Measurements from ENCODE around the gene BRF1.
"Not testable (repeated sequence)": the region's sequence is repeated elsewhere in the genome, so short reads cannot be mapped to it uniquely, and the experiment has no call there.

Gene BRF1

DNA sequence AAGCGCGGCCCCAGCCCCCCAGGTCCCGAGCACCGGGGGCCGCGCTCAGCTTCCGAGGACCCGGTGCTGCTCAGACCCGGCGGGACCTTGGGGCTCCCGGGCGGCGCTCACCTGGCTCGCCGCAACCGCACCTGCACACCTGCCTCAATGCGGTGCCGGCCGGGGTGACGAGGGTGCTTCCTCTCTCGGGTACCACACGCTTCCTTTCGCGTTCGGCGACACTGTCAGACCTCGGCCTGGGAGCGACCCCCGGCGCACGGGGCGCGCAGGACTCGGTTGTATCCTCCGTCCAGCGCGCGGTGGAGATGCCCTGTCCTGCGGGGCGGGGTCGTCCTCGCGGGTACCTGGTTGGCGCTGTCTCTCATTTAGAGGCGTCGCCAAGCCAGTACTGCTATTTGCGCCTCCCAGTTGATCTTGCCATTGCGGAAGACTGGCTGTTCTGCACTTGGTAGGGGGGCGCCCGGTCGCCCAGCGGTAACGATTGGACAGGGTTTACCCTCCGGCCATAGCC lies 14.5 kb upstream of the BRF1 start:
- DNase-seq: peak in 1 of 2 experiments; percentile 22

DNA sequence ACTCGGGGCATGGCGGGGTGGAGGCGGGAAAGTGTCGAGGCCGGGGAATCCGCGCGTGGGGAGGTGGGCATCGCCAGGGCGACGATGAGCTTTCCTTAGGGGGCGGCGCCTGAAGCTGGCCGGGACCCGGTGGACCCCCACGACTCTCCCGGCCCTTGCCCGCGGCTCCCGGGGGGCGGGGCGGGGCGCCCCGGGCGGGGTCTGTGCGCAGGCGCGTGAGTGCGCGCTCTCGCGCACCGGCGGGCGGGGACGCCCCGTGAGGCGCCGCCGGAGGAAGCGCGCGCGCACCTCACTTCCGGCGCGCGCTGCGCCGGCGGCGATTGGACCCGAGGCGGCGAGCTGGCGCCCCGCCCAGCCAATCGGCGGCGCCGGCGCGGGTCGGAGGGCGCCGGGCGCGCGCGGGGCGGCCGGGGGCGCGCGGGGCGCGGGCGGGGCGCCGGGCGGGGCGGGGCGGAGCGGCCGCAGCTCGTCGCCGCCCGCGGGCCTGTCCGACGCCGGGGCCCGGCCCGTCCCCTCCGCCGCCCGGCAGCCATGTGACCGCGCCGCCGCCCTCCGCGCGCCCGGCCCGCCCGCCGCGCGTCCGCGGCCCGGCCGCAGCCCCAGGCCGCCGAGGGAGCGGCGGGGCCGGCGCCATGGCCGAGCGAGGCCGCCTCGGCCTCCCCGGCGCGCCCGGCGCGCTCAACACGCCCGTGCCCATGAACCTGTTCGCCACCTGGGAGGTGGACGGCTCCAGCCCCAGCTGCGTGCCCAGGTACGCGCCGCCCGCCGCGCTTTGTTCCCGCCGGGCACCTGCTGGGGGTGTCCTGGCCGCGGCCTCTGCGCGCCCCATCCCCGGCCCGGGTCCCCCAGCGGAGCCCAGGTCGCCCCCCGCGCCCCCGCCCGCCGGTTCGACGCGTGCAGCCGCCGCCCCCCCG lies 13.7 kb upstream of the BRF1 start, which contains the start of gene PACS2:
Gene PACS2 (plus strand): TSS at position 462 of the 914 bp plus-strand sequence. CDS start 171 bp downstream, at position 633.
- DNase-seq: peak; percentile 27 to 73

DNA sequence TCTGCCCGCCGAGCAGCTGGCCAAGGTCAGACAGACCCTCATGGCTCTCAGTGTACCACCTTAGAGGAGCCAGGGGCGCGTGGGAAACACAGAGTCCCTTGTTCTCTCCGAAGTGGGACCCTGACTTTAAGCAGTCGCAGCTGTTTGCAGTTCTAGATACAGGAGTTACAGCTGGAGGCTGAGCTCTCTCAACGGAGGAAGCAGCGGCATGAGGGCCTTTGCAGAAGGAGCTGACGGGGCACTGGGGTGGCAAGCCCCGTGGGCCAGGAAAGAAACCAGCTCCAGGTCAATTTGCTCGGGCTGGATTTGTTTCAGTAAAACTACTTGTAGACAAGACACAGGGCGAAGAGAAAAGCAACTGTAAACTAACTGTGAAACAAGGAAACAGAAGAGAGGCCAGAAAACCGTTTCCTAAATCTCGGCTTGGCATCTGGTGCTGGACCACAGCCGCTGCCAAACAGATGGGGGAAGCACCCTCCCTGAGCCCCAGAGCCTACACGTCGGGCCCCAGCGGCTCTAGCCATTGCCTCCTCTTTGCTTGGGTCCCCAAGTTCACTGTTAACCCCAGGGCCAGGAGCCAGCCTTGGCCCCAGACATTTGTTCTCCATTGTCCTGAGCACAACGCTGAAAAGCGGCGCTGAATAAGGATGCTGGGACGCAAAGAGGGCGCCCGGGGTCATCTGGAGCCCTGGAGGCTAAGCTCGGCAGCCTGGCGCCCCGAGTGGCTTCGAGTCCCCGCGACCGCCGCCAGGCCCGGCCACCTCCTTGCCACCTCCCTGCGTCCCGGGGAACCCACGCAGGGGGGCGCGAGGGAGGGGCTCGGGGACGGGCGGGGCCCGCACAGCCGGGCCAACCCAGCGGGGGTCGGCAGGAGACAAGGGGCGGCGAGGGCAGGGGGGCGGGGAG lies 12.8 kb upstream of the BRF1 start:
- no peak for DNase-seq

GRCh38 chr14:105312973-105313372 lies 12.2 kb upstream of the BRF1 start:
- DNase-seq: no peak

- DNase-seq: no peak
These were observed 11.0 kb upstream of the BRF1 start for GRCh38 chr14:105311838-105312237.

DNA sequence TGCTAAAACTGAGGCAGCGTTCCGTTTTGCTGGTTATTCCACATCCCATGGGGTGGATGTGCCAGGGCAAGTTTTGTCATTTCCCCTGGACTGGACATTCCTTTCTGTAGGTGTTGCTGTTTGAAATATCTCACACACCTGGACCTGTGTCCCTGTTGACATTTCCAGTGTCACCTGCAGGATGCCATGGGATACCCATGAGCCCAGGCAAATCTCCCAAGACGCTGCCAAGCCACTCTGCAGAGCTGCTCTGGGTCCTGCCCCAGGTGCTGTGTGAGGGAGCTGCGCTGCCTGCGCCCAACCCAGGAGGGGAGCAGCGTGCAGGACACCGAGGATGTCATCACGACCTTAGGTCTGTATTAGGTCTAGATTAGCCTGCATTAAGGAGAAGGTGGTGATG lies 8.6 kb upstream of the BRF1 start:
- DNase-seq: no peak

GRCh38 chr14:105307052-105307727 lies 6.4 kb upstream of the BRF1 start:
- no peak for DNase-seq

GRCh38 chr14:105305791-105306190 lies 5.0 kb upstream of the BRF1 start:
- no peak for DNase-seq

DNA sequence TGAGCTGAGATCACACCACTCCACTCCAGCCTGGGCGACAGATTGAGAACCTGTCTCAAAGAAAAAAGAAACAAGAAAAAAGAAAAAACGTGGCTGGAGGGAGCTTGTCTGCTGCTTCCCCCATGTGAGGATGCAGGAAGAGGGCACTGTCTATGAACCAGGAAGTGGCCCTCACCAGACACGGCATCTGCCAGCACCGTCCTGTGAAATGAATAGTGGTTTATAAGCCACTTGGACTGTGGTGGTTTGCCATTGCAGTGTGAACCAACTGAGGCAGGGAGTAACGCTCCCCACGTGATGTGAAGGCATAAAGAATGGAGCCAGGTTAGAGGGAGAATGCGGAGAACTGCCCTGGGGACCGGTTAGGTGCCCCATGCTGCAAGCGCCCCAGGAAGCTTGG lies 4.5 kb upstream of the BRF1 start:
- no peak for DNase-seq

- no peak for DNase-seq
These were observed 3.8 kb upstream of the BRF1 start for GRCh38 chr14:105304565-105304964.

DNA sequence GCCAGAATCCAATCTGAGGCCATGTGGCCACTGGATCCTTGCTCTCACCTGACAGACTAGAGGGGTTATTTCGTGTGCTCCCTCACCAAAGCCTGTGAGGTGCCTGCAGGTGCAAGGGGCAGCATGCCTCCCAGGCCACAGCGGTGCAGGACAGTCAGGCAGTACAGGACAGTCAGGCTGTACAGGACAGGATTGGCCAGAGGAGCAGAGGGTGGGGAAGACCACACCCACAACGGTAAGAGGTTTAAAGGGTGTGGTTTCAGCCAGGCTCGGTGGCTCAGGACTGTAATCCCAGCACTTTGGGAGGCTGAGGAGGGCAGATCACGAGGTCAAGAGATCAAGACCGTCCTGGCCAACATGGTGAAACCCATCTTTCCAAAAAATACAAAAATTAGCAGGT lies 3.1 kb upstream of the BRF1 start:
- no peak for DNase-seq

GRCh38 chr14:105301915-105302249 lies 1.1 kb upstream of the BRF1 start:
- DNase-seq: not testable (repeated sequence)

- peak; percentile 88 to 96 for DNase-seq
These were observed 508 bp upstream of the BRF1 start for GRCh38 chr14:105301103-105301914.

GRCh38 chr14:105299654-105300541 lies 903 bp downstream of the BRF1 start:
- peak in 1 of 2 experiments; percentile 22 for DNase-seq

- DNase-seq: not testable (repeated sequence)
These were observed 3.5 kb downstream of the BRF1 start for GRCh38 chr14:105297311-105297710.

- no peak for DNase-seq
These were observed 6.6 kb downstream of the BRF1 start for GRCh38 chr14:105294142-105294597.

GRCh38 chr14:105292826-105293711 lies 7.7 kb downstream of the BRF1 start:
- DNase-seq: no peak

DNA sequence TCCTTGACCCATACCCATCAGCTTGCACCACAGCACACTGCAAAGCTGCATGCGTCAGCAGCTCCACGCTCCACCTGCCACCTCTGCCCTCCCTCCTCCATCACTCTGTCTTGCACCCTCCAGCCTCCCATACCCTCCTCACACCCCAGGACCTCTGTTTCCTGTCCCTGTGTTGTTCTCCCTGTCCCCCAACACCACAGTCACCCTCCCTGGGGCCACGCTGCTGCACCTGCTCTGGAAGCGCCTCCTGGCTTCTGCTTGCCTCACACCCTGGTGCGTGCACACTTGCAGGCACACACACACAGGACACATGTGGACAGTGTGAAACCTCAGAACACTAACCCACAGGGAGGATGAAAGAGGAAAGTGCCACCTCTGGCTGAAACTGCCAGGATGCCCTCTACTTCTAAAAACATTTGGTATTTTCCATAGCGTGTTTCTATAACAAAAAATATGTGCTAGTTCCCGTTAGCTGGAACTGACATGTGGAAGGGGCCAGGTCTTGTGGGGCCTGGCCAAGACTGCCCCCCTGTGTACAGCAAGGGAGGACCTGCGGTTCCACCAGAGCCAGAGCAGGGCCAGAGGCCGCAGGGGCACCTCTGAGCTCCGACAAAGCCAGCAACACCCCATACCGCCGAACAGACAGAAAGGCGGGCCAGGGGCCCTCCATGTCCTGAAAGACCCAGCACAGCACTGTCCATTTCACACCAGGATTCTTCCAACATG lies 10.0 kb downstream of the BRF1 start:
- no peak for DNase-seq

DNA sequence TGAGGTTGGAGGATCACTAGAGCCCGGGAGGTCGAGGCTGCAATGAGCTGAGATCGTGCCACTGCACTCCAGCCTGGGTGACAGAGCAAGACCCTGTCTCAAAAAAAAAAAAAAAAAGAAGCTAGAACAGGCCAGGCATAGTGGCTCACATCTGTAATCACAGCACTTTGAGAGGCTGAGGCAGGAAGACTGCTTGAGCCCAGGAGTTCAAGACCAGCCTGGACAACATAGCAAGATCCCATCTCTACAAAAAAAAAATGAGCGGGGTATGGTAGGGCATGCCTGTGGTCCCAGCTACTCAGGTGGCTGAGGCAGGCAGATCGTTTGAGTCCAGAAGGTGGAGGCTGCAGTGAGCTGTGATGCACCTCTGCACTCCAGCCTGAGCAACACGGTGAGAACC lies 11.9 kb downstream of the BRF1 start:
- not testable (repeated sequence) for DNase-seq

Data from SW 1271 (cell line).